Left ventricle myocardium inferior (tissue), 1 donor: ENCODE data around the gene P2RY8. TPM values are rescaled to one million over a fixed set of nuclear protein-coding genes. Genes with fewer than 3 reads are reported as not detected.

ENCODE experiments used
- DNase-seq: peaks from one replicate; pipeline ENCODE4 v3.0.0-alpha.2; 2020
- H3K27ac ChIP-seq: fragments of 200-600 bp; replicated peaks from 2 replicates; pipeline ENCODE4 v1.8.0; 2021
- H3K27me3 ChIP-seq: fragments of 200-600 bp; 2 replicates; pipeline ENCODE4 v1.8.0; 2021; ENCODE audit warnings: low read depth
- H3K36me3 ChIP-seq: fragments of 200-600 bp; 2 replicates; pipeline ENCODE4 v1.8.0; 2021
- H3K4me1 ChIP-seq: fragments of 200-600 bp; 2 replicates; pipeline ENCODE4 v1.8.0; 2021
- H3K4me3 ChIP-seq: fragments of 200-600 bp; 2 replicates; pipeline ENCODE4 v1.8.0; 2021; ENCODE audit warnings: mild to moderate bottlenecking, moderate library complexity
- H3K9me3 ChIP-seq: fragments of 200-600 bp; replicated peaks from 2 replicates; pipeline ENCODE4 v1.8.0; 2021
- intact Hi-C: fragments of 100-400 bp; cut with micrococcal nuclease; formaldehyde crosslinking; loops from one replicate; pipeline ENCODE4 v1.11.0; 2022
- total RNA-seq: library from RNA; stranded (reverse); fragmentation: NEBNext Ultra II Directional; extraction: Animal tissue kit (Norgen Biotek cat#: 25700); gene quantifications from one replicate; pipeline ENCODE4 v1.2.1, GENCODE V29; 2021
- TF ChIP-seq, protein P1 (sequence below): fragments of 200-600 bp; IDR thresholded peaks from 2 replicates; pipeline ENCODE4 v1.8.0; 2021; ENCODE audit warnings: antibody characterized with exemption, mild to moderate bottlenecking, borderline replicate concordance
- donor health status: DM: no; HTN: yes; CAD: no; lungs with severe emphysema.

P2RY8 gene
- total RNA-seq, 1 donor from 2014 or later = 1.9 TPM

- peaks cover 16% of the 10 kb centered on the region for H3K9me3 ChIP-seq
- TF ChIP-seq, protein P1, sequence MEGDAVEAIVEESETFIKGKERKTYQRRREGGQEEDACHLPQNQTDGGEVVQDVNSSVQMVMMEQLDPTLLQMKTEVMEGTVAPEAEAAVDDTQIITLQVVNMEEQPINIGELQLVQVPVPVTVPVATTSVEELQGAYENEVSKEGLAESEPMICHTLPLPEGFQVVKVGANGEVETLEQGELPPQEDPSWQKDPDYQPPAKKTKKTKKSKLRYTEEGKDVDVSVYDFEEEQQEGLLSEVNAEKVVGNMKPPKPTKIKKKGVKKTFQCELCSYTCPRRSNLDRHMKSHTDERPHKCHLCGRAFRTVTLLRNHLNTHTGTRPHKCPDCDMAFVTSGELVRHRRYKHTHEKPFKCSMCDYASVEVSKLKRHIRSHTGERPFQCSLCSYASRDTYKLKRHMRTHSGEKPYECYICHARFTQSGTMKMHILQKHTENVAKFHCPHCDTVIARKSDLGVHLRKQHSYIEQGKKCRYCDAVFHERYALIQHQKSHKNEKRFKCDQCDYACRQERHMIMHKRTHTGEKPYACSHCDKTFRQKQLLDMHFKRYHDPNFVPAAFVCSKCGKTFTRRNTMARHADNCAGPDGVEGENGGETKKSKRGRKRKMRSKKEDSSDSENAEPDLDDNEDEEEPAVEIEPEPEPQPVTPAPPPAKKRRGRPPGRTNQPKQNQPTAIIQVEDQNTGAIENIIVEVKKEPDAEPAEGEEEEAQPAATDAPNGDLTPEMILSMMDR = no peak
- no peak overlapping the region for H3K4me3 ChIP-seq
- no peak overlapping the region for H3K27ac ChIP-seq
- H3K4me1 ChIP-seq = peaks cover 12% of the 10 kb centered on the region
- no peaks in the 10 kb centered on the region for H3K36me3 ChIP-seq
- intact Hi-C loops = no loop called here
- no peaks in the 10 kb centered on the region for H3K27me3 ChIP-seq
- no peak for DNase-seq
Observed at GRCh38 chrX:1506916-1507315, 30.1 kb downstream of the P2RY8 start.

DNA sequence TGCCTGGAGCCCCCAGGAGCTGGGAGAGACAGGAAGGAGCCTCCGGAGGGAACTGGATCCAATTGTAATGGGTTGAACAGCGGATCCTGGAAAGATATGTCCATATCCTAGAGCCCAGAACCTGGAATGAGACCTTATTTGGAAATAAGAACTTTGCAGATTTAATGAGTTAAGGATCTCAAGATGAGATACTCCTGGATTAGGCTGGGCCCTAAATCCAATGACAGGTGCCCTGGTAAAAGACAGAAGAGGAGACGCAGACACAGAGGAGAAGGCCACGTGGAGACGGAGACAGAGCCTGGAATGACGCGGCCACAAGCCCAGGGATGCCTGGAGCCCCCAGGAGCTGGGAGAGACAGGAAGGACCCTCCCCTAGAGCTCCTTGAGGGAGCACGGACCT is 34.1 kb downstream of the P2RY8 start:
- peak overlapping the region; percentile 84 for H3K27ac ChIP-seq

GRCh38 chrX:1502241-1502640 is 34.7 kb downstream of the P2RY8 start:
- DNase-seq = no peak
- TF ChIP-seq, protein P1 = no peak
- no peaks in the 10 kb centered on the region for H3K9me3 ChIP-seq
- intact Hi-C loops = no loop called here
- H3K4me3 ChIP-seq = no peak overlapping the region
- peak overlapping the region; percentile 84 for H3K27ac ChIP-seq
- H3K36me3 ChIP-seq = no peaks in the 10 kb centered on the region
- H3K4me1 ChIP-seq = peaks cover 18% of the 10 kb centered on the region
- H3K27me3 ChIP-seq = no peaks in the 10 kb centered on the region

More for the DNA sequence above, 34.1 kb downstream of the P2RY8 start:
- no peak overlapping the region for H3K4me3 ChIP-seq
- no peaks in the 10 kb centered on the region for H3K27me3 ChIP-seq
- H3K36me3 ChIP-seq = no peaks in the 10 kb centered on the region
- DNase-seq = no peak
- intact Hi-C loops = no loop called here
- H3K9me3 ChIP-seq = no peaks in the 10 kb centered on the region
- peaks cover 18% of the 10 kb centered on the region for H3K4me1 ChIP-seq
- TF ChIP-seq, protein P1 = no peak

- Histone ChIP-seq H3K4me1 (peaks cover 18% of the 10 kb centered on the region), H3K9me3 (no peaks in the 10 kb centered on the region), H3K27me3 (no peaks in the 10 kb centered on the region), H3K4me3 (peak overlapping the region; percentile 40), H3K27ac (peak overlapping the region; percentile 84), H3K36me3 (no peaks in the 10 kb centered on the region)
- DNase-seq = no peak
- intact Hi-C loops = no loop called here
- TF ChIP-seq, protein P1 = no peak
Observed at GRCh38 chrX:1500701-1501624, 36.0 kb downstream of the P2RY8 start.

- TF ChIP-seq, protein P1 = no peak
- Histone ChIP-seq H3K4me1 (peaks cover 17% of the 10 kb centered on the region), H3K9me3 (peaks cover 10% of the 10 kb centered on the region), H3K27me3 (no peaks in the 10 kb centered on the region), H3K36me3 (no peaks in the 10 kb centered on the region), H3K4me3 (no peak overlapping the region), H3K27ac (no peak overlapping the region)
- intact Hi-C loops = no loop called here
- no peak for DNase-seq
Observed at GRCh38 chrX:1496076-1496475, 40.9 kb downstream of the P2RY8 start.
